Measurements from ENCODE around the gene SPHK2. TPM values are rescaled to one million over a fixed set of nuclear protein-coding genes. Genes with fewer than 3 reads are reported as not detected.

SPHK2 gene
- polyA plus RNA-seq, 1 of the 3 experiments (the other 2 are of a cell fraction) = 14.8 TPM

- Histone ChIP-seq H3K9me2 (no peaks in the 10 kb centered on the region), H3K9ac (no peak overlapping the region), H3K4me1 (ENCODE audit: control insufficient read depth in 1 of 2, insufficient read depth in 2 of 2, low read depth in 1 of 2, low read length in 1 of 2) (no peaks in the 10 kb centered on the region), H3F3A (replicated peaks; ENCODE audit: insufficient read depth) (no peaks in the 10 kb centered on the region), H3K4me3 (ENCODE audit: low read depth in 2 of 2, low read length in 1 of 2) (no peak overlapping the region), H3K9me3 (no peaks in the 10 kb centered on the region), H3K4me2 (no peak overlapping the region), H3K36me3 (replicated peaks in 1 of 2; ENCODE audit: control insufficient read depth in 1 of 2, insufficient read depth in 2 of 2, low read length in 1 of 2) (no peaks in the 10 kb centered on the region), H3K27me3 (ENCODE audit: insufficient read depth) (no peaks in the 10 kb centered on the region), H4K20me1 (ENCODE audit: insufficient read depth) (no peaks in the 10 kb centered on the region), H2AFZ (ENCODE audit: low read depth) (no peak overlapping the region), H3K27ac (ENCODE audit: low read depth in 2 of 2, low read length in 1 of 2) (no peak overlapping the region), H3K79me2 (ENCODE audit: insufficient read depth) (no peaks in the 10 kb centered on the region)
- ChIA-PET POLR2A (no interaction called here), CTCF (interaction anchor here (1.1 kb wide), 1 partner anchor 21 kb away, joined by 3 read pairs; no protein-coding TSS in a partner anchor)
- no peak for DNase-seq
- WGBS (ENCODE audit: low lambda C conversion rate) = 79% methylated on average over 2 of the region's 2 CpGs
- TF ChIP-seq EZH2phosphoT487 (IDR thresholded peaks at IDR 0.05; ENCODE audit: borderline replicate concordance, low read depth) (no peak), MXI1 (IDR thresholded peaks at IDR 0.05; ENCODE audit: low read depth, low read length) (no peak), TCF12 (IDR thresholded peaks at IDR 0.05) (no peak), SIN3A (IDR thresholded peaks at IDR 0.05; ENCODE audit: borderline replicate concordance, low read depth, low read length) (no peak), GATA2 (CRISPR knock-in tag; IDR thresholded peaks at IDR 0.05) (no peak), USF1 (IDR thresholded peaks at IDR 0.05; ENCODE audit: borderline replicate concordance, low read depth) (no peak), RFX5 (IDR thresholded peaks at IDR 0.05; ENCODE audit: low read length) (no peak), MEF2A (IDR thresholded peaks at IDR 0.05; ENCODE audit: borderline replicate concordance, low read depth) (no peak), EP300 (IDR thresholded peaks at IDR 0.05; ENCODE audit: borderline replicate concordance in 1 of 2, low read depth in 1 of 2, low read length in 1 of 2) (no peak), NRF1 (IDR thresholded peaks at IDR 0.05; ENCODE audit: low read depth, low read length) (no peak), CTCF (IDR thresholded peaks at IDR 0.05) (no peak), TAF1 (IDR thresholded peaks at IDR 0.05; ENCODE audit: borderline replicate concordance, low read depth, low read length) (no peak), IRF3 (IDR thresholded peaks at IDR 0.05; ENCODE audit: low read depth, low read length) (no peak)
Observed at GRCh38 chr19:48668761-48669160, 49.5 kb downstream of the SPHK2 start.

Measured in SK-N-SH (cell line).